Thyroid gland (tissue), 4 donors: Measurements from ENCODE around the gene ZFAND3.

Experiments used
- CTCF ChIP-seq, 6 experiments: fragments of 200-600 bp in 3 of 6; fragments of 450-650 bp in 3 of 6; sonication (generic) in 3 of 6; IDR thresholded peaks; one replicate each; pipeline ENCODE4 v1.5.1; 2016 to 2019; ENCODE audit warnings: antibody characterized with exemption in 6 of 6, mild to moderate bottlenecking in 2 of 6, inconsistent platforms in 1 of 6, moderate library complexity in 1 of 6
- POLR2A ChIP-seq, 2 donors: fragments of 450-650 bp; IDR thresholded peaks; one replicate each; pipeline ENCODE4 v1.6.1; 2017; ENCODE audit warnings: antibody characterized with exemption in 2 of 2, mild to moderate bottlenecking in 2 of 2, moderate library complexity in 1 of 2

GRCh38 chr6:38163186-38164130, 343.9 kb downstream of the ZFAND3 start:
- TF ChIP-seq CTCF (IDR thresholded peaks at IDR 0.05) (no peak), POLR2A (IDR thresholded peaks at IDR 0.05) (no peak)
